ENCODE data around the gene TOX3. TPM values are rescaled to one million over a fixed set of nuclear protein-coding genes. Genes with fewer than 3 reads are reported as not detected.

The TOX3 gene
- total RNA-seq, 2 donors from 2014 or later, result 4.8 to 8.5 TPM

GRCh38 chr16:52492789-52493357, 54.1 kb downstream of the TOX3 start:
- H3K36me3 ChIP-seq (ENCODE audit: control insufficient read depth, insufficient read depth, low read length), result no peaks in the 10 kb centered on the region
- H3K4me1 Mint-ChIP-seq, result peaks cover 24% of the 10 kb centered on the region
- H3K4me1 ChIP-seq (ENCODE audit: control insufficient read depth, insufficient read depth, low read length), result no peaks in the 10 kb centered on the region

DNA sequence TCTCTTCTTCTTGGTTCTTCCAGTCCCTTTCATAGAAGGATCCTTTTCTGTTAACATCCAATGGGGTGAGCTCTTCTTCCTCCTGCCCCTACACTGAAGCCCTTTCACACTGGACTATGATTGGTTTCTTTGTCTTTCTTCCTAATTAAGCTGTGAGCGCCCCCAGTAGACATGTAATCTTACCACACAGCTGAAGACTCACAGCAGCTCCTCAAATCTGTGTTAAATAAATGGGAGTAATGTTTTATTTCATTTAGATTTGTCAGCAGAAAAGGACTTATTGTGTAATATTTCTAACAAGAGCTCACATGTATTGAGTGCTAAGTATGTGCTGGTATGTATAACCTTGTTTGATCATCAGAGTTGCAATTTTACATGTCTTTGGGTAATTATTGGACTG, 55.7 kb downstream of the TOX3 start:
- H3K9me3 ChIP-seq (ENCODE audit: control insufficient read depth, low read length), result no peaks in the 10 kb centered on the region
- no peaks in the 10 kb centered on the region for H3K36me3 ChIP-seq (ENCODE audit: control insufficient read depth, insufficient read depth, low read length)
- Mint-ChIP-seq H3K4me3 (no peak overlapping the region), H3K4me1 (peaks cover 17% of the 10 kb centered on the region), H3K27ac (no peak overlapping the region), H3K9me3 (no peaks in the 10 kb centered on the region), H3K36me3 (ENCODE audit: low read depth) (no peaks in the 10 kb centered on the region), H3K27me3 (ENCODE audit: insufficient read depth) (peaks cover 20% of the 10 kb centered on the region)
- H3K27ac ChIP-seq (ENCODE audit: low read depth, low read length), result no peak overlapping the region
- TF ChIP-seq CTCF (conservative IDR thresholded peaks at IDR 0.05), result no peak
- no peak overlapping the region for H3K4me3 ChIP-seq (ENCODE audit: low read length)
- 38% methylated on average over 1 of the region's 1 CpG; no CpG with 5 or more reads in 1 of the 2 experiments for WGBS, 2 experiments (ENCODE audit: insufficient coverage in 1 of 2, insufficient read length in 1 of 2)
- H3K27me3 ChIP-seq (ENCODE audit: control insufficient read depth, insufficient read depth, low read length, poor library complexity, severe bottlenecking), result peaks cover 19% of the 10 kb centered on the region
- DNase-seq, result no peak
- H3K9ac ChIP-seq (ENCODE audit: extremely low read depth, low read length, poor library complexity, severe bottlenecking), result no peak overlapping the region
- no peaks in the 10 kb centered on the region for H3K4me1 ChIP-seq (ENCODE audit: control insufficient read depth, insufficient read depth, low read length)

More at GRCh38 chr16:52492789-52493357, 54.1 kb downstream of the TOX3 start:
- H3K27me3 ChIP-seq (ENCODE audit: control insufficient read depth, insufficient read depth, low read length, poor library complexity, severe bottlenecking), result peaks cover 30% of the 10 kb centered on the region
- no peaks in the 10 kb centered on the region for H3K9me3 ChIP-seq (ENCODE audit: control insufficient read depth, low read length)
- H3K9ac ChIP-seq (ENCODE audit: extremely low read depth, low read length, poor library complexity, severe bottlenecking), result no peak overlapping the region
- Mint-ChIP-seq H3K36me3 (ENCODE audit: low read depth) (no peaks in the 10 kb centered on the region), H3K9me3 (no peaks in the 10 kb centered on the region), H3K27ac (no peak overlapping the region), H3K27me3 (ENCODE audit: insufficient read depth) (peaks cover 30% of the 10 kb centered on the region), H3K4me3 (no peak overlapping the region)
- TF ChIP-seq CTCF (conservative IDR thresholded peaks at IDR 0.05), result no peak
- DNase-seq, result no peak
- WGBS, 2 experiments (ENCODE audit: insufficient coverage in 1 of 2, insufficient read length in 1 of 2), result 83 to 96% methylated on average over 2 to 5 of the region's 5 CpGs
- H3K4me3 ChIP-seq (ENCODE audit: low read length), result no peak overlapping the region
- H3K27ac ChIP-seq (ENCODE audit: low read depth, low read length), result no peak overlapping the region

DNA sequence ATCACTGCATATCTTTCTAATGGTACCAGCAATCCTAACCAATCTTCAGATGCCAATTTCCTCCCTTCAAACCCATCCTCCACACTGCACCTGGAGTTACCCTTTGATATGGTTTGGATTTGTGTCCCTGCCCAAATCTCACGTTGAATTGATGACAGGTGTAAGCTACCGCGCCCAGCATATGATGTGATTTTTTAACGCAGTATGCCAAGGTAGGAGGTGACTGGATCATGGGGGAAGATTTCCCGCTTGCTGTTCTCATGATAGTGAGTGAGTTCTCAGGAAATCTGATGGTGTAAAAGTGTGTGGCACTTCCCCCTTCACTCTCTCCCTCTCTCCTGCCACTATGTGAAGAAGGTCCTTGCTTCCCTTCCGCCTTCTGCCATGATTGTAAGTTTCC, 57.0 kb downstream of the TOX3 start:
- Mint-ChIP-seq H3K4me3 (no peak overlapping the region), H3K4me1 (peaks cover 6% of the 10 kb centered on the region), H3K36me3 (ENCODE audit: low read depth) (no peaks in the 10 kb centered on the region), H3K27me3 (ENCODE audit: insufficient read depth) (peaks cover 16% of the 10 kb centered on the region), H3K27ac (no peak overlapping the region), H3K9me3 (no peaks in the 10 kb centered on the region)
- TF ChIP-seq CTCF (conservative IDR thresholded peaks at IDR 0.05), result no peak
- H3K27me3 ChIP-seq (ENCODE audit: control insufficient read depth, insufficient read depth, low read length, poor library complexity, severe bottlenecking), result peaks cover 18% of the 10 kb centered on the region
- no peaks in the 10 kb centered on the region for H3K36me3 ChIP-seq (ENCODE audit: control insufficient read depth, insufficient read depth, low read length)
- DNase-seq, result no peak
- H3K4me1 ChIP-seq (ENCODE audit: control insufficient read depth, insufficient read depth, low read length), result no peaks in the 10 kb centered on the region
- no peak overlapping the region for H3K4me3 ChIP-seq (ENCODE audit: low read length)
- no peaks in the 10 kb centered on the region for H3K9me3 ChIP-seq (ENCODE audit: control insufficient read depth, low read length)
- WGBS, 2 experiments (ENCODE audit: insufficient coverage in 1 of 2, insufficient read length in 1 of 2), result 92% methylated on average over 5 of the region's 6 CpGs; no CpG with 5 or more reads in 1 of the 2 experiments
- H3K9ac ChIP-seq (ENCODE audit: extremely low read depth, low read length, poor library complexity, severe bottlenecking), result no peak overlapping the region
- no peak overlapping the region for H3K27ac ChIP-seq (ENCODE audit: low read depth, low read length)

Data from endodermal cell (in vitro differentiated cells).